ENCODE measurements around the gene CALD1. TPM values are rescaled to one million over a fixed set of nuclear protein-coding genes. Genes with fewer than 3 reads are reported as not detected.
A peak's percentile ranks its signal among the peaks of the same experiment; 100 is the strongest.

The CALD1 gene
- total RNA-seq, 1 experiment from 2014 or later, result 107 TPM

DNA sequence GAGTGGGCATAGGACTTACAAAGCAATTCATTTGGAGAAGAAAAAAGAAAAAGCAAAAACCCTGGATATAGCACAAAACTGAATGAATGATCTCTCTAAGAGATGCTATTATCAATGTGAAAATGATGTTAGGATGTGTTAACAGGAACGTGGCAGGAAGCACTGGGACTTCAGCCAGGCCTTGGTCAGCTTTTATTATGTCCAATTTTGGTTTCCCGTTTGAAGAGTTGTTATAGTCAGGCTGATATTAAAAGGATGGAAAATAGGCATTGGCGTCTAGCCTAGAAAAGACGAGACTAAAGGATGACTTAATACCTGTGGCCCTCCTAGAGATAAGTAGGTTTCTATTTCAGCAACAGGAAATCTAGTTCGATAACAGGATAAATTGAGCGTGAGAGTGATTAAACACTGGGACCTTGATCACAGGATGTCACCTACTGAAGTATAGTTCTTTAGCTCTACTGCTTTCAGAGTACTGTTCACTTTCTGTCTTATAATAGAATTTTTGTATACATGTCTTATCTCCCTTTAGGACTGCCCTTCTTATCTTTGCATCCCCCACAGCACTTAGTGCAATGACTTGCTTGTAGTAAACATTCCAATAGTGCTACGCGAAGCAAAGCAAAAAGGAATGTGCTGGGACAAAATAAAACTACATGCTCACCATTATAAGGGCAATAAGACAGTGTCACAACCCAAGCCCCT, 107.1 kb downstream of the CALD1 start:
- Histone ChIP-seq H3K4ac (ENCODE audit: low read depth, low read length) (no peak overlapping the region), H3K4me1 (ENCODE audit: insufficient read depth, low read length) (peaks cover 4% of the 10 kb centered on the region; the same call in 1 of the 2 replicates), H3K14ac (ENCODE audit: insufficient read depth, low read length) (no peak overlapping the region), H2BK20ac (ENCODE audit: low read depth, low read length, poor library complexity, severe bottlenecking) (no peak overlapping the region), H2BK12ac (ENCODE audit: insufficient read length, low read depth, low read length) (no peak overlapping the region), H2BK15ac (ENCODE audit: low read depth, low read length) (no peak overlapping the region), H3K27me3 (ENCODE audit: insufficient read depth, low read length) (no peaks in the 10 kb centered on the region), H3K79me1 (ENCODE audit: insufficient read depth, low read depth, low read length, poor library complexity, severe bottlenecking) (no peaks in the 10 kb centered on the region), H3K9ac (ENCODE audit: extremely low read depth, insufficient read length, low read length) (no peak overlapping the region), H3K18ac (ENCODE audit: insufficient read length, low read depth, low read length) (no peak overlapping the region), H2AK5ac (ENCODE audit: insufficient read length, low read length) (no peak overlapping the region), H3K56ac (ENCODE audit: insufficient read length, low read depth, low read length) (no peak overlapping the region), H3K27ac (ENCODE audit: insufficient read length, low read depth, low read length) (no peak overlapping the region), H2AFZ (ENCODE audit: low read length) (no peak overlapping the region), H2BK5ac (ENCODE audit: insufficient read length, low read length) (no peak overlapping the region), H4K91ac (ENCODE audit: insufficient read length, low read depth, low read length) (no peak overlapping the region), H3K4me2 (ENCODE audit: insufficient read depth, insufficient read length, low read length) (no peak overlapping the region), H3K9me3 (ENCODE audit: control insufficient read depth, low read depth, low read length) (no peaks in the 10 kb centered on the region), H4K5ac (ENCODE audit: insufficient read length, low read depth, low read length) (no peak overlapping the region), H2BK120ac (ENCODE audit: low read depth, low read length, poor library complexity, severe bottlenecking) (no peak overlapping the region), H4K20me1 (ENCODE audit: control insufficient read depth, insufficient read depth, insufficient read length) (no peaks in the 10 kb centered on the region), H3K23ac (ENCODE audit: insufficient read length, low read depth, low read length) (no peak overlapping the region), H3K79me2 (ENCODE audit: insufficient read depth, low read length) (no peaks in the 10 kb centered on the region), H3T11ph (ENCODE audit: low read length) (no peak overlapping the region), H4K8ac (replicated peaks; ENCODE audit: insufficient read length, low read depth, low read length) (no peak overlapping the region), H3K23me2 (ENCODE audit: insufficient read length, low read depth, low read length, poor library complexity, severe bottlenecking) (peaks cover 2% of the 10 kb centered on the region)
- peaks cover 19 to 20% of the 10 kb centered on the region in 2 experiments for H3K4me1 Mint-ChIP-seq
- H3K27me3 Mint-ChIP-seq (ENCODE audit: low read depth), result no peaks in the 10 kb centered on the region
- no peaks in the 10 kb centered on the region for H3K9me3 Mint-ChIP-seq
- no CpG with 5 or more reads among the region's 8 CpGs for WGBS (ENCODE audit: extremely low coverage, insufficient read length, low lambda C conversion rate)
- H3K27ac Mint-ChIP-seq, result peak overlapping the region in 2 of 3 experiments; percentile 0 to 64; a peak in 2 of 7 replicates
- H3K36me3 Mint-ChIP-seq (ENCODE audit: insufficient read depth in 1 of 3, low read depth in 3 of 3), result no peaks in the 10 kb centered on the region
- no peak for DNase-seq
- H3K4me3 Mint-ChIP-seq, result no peak overlapping the region
- TF ChIP-seq, protein P1, sequence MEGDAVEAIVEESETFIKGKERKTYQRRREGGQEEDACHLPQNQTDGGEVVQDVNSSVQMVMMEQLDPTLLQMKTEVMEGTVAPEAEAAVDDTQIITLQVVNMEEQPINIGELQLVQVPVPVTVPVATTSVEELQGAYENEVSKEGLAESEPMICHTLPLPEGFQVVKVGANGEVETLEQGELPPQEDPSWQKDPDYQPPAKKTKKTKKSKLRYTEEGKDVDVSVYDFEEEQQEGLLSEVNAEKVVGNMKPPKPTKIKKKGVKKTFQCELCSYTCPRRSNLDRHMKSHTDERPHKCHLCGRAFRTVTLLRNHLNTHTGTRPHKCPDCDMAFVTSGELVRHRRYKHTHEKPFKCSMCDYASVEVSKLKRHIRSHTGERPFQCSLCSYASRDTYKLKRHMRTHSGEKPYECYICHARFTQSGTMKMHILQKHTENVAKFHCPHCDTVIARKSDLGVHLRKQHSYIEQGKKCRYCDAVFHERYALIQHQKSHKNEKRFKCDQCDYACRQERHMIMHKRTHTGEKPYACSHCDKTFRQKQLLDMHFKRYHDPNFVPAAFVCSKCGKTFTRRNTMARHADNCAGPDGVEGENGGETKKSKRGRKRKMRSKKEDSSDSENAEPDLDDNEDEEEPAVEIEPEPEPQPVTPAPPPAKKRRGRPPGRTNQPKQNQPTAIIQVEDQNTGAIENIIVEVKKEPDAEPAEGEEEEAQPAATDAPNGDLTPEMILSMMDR (conservative IDR thresholded peaks at IDR 0.05), result no peak

Data from H9 (cell line).